Testis (tissue), 3 donors: ENCODE results near the gene ARID1B. TPM values are rescaled to one million over a fixed set of nuclear protein-coding genes. Genes with fewer than 3 reads are reported as not detected.

Experiments used
- DNase-seq: peaks from one replicate; pipeline ENCODE4 v3.0.0-alpha.2; 2019
- H3K27ac ChIP-seq, 2 donors: fragments of 200-600 bp; sonication (generic); one replicate each; pipeline ENCODE4 v1.5.1; 2019
- H3K27me3 ChIP-seq: fragments of 200-600 bp; sonication (generic); one replicate; pipeline ENCODE4 v1.5.1; 2019
- H3K36me3 ChIP-seq: fragments of 200-600 bp; sonication (generic); one replicate; pipeline ENCODE4 v1.5.1; 2017; ENCODE audit warnings: low read depth; ENCODE audit errors: missing control alignments
- H3K4me1 ChIP-seq: fragments of 200-600 bp; sonication (generic); one replicate; pipeline ENCODE4 v1.5.1; 2019
- H3K4me3 ChIP-seq, 2 donors: fragments of 200-600 bp; sonication (generic); one replicate each; pipeline ENCODE4 v1.5.1; 2017 to 2019
- H3K9me3 ChIP-seq: fragments of 200-600 bp; sonication (generic); one replicate; pipeline ENCODE4 v1.5.1; 2017
- POLR2A ChIP-seq: fragments of 450-650 bp; IDR thresholded peaks from one replicate; pipeline ENCODE4 v1.6.1; 2017; ENCODE audit warnings: antibody characterized with exemption, mild to moderate bottlenecking, moderate library complexity
- WGBS, 2 donors: methylation state at CpG; one replicate each; pipeline ENCODE4 v1.1.5; 2018; 5-methylcytosine and 5-hydroxymethylcytosine counted together
- intact Hi-C: fragments of 100-400 bp; cut with DNase I; formaldehyde crosslinking; loops from one replicate; pipeline ENCODE4 v1.15.1; 2023; ENCODE audit warnings: low total_unique reads
- polyA plus RNA-seq: library from polyadenylated mRNA; stranded (reverse); fragments of 350-450 nt; fragmentation: Illumina TruSeq; extraction: RNeasy Lipid Tissue Mini Kit (QIAGEN cat#74804); gene quantifications from one replicate; pipeline ENCODE4 v1.2.3, GENCODE V29; 2014; ENCODE audit warnings: low read depth, low replicate concordance; ENCODE audit not compliant: insufficient read depth
- total RNA-seq, 2 donors: library from RNA; depleted of rRNA; stranded (reverse); fragments of >200 nt; gene quantifications; one replicate each; pipeline ENCODE4 v1.2.3, GENCODE V29; 2016
- TF ChIP-seq, protein P1 (sequence below), 3 experiments: fragments of 450-650 bp in 2 of 3; fragments of 200-600 bp in 1 of 3; sonication (generic) in 1 of 3; IDR thresholded peaks; one replicate each; pipeline ENCODE4 v1.5.1; 2016 to 2019; ENCODE audit warnings: antibody characterized with exemption in 3 of 3, mild to moderate bottlenecking in 2 of 3, moderate library complexity in 1 of 3

The ARID1B gene
- total and polyA plus RNA-seq, 3 donors from 2014 or later = 26.2 to 126 (median 103) TPM

DNA sequence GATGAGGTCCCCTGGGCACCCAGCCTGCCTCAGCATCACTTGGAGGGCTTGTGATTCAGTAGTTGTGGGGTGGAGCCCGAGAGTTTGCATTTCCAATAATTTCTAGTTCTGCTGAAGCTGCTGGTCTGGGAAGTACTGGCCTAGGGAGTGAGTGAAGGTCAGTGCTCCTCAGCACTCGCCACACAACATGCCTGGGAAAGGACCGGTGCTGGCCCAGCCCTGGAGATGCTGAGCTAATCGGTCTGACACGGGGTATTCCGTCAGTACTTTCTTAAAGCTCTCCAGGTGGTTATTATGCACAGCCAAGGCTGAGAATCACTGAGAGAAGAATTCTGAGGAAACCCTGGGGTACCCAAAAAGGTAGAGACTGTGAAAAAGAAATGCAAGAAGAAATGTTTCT lies 317.9 kb downstream of the ARID1B start:
- WGBS, 2 donors = 60 to 61% methylated on average over 6 of the region's 6 CpGs
- Histone ChIP-seq H3K4me1 (peaks cover 4% of the 10 kb centered on the region), H3K27me3 (no peaks in the 10 kb centered on the region), H3K9me3 (no peaks in the 10 kb centered on the region), H3K36me3 (no peaks in the 10 kb centered on the region), H3K4me3 (no peak overlapping the region), H3K27ac (no peak overlapping the region)
- intact Hi-C loops = no loop called here
- TF ChIP-seq, protein P1, sequence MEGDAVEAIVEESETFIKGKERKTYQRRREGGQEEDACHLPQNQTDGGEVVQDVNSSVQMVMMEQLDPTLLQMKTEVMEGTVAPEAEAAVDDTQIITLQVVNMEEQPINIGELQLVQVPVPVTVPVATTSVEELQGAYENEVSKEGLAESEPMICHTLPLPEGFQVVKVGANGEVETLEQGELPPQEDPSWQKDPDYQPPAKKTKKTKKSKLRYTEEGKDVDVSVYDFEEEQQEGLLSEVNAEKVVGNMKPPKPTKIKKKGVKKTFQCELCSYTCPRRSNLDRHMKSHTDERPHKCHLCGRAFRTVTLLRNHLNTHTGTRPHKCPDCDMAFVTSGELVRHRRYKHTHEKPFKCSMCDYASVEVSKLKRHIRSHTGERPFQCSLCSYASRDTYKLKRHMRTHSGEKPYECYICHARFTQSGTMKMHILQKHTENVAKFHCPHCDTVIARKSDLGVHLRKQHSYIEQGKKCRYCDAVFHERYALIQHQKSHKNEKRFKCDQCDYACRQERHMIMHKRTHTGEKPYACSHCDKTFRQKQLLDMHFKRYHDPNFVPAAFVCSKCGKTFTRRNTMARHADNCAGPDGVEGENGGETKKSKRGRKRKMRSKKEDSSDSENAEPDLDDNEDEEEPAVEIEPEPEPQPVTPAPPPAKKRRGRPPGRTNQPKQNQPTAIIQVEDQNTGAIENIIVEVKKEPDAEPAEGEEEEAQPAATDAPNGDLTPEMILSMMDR (IDR thresholded peaks at IDR 0.05) = no peak
- TF ChIP-seq POLR2A = no peak
- DNase-seq = no peak

DNA sequence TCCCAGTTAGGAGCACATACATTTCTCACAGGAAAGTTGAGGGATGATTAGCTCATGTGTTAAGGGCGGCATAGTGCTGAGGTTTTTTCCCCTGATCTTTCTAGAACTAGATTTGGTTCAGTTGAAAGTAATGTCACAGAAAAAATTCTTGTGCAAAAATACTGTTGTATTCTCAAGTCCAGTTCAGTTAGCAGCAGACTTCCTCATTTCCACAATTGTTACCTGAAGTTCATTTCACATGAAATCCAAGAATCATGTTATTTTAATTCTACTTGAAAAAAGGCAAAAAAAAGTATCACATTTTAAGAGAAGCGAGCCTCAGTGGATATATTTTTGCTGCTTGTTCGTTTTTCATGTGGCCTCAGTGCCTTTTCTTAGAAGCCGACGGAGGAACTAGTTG lies 318.4 kb downstream of the ARID1B start:
- TF ChIP-seq, protein P1 (IDR thresholded peaks at IDR 0.05) = no peak
- TF ChIP-seq POLR2A = no peak
- Histone ChIP-seq H3K27ac (no peak overlapping the region), H3K27me3 (no peaks in the 10 kb centered on the region), H3K9me3 (no peaks in the 10 kb centered on the region), H3K4me1 (peaks cover 9% of the 10 kb centered on the region), H3K4me3 (no peak overlapping the region), H3K36me3 (no peaks in the 10 kb centered on the region)
- intact Hi-C loops = no loop called here
- no peak for DNase-seq
- 88 to 96% methylated on average over 5 of the region's 5 CpGs for WGBS, 2 donors

DNA sequence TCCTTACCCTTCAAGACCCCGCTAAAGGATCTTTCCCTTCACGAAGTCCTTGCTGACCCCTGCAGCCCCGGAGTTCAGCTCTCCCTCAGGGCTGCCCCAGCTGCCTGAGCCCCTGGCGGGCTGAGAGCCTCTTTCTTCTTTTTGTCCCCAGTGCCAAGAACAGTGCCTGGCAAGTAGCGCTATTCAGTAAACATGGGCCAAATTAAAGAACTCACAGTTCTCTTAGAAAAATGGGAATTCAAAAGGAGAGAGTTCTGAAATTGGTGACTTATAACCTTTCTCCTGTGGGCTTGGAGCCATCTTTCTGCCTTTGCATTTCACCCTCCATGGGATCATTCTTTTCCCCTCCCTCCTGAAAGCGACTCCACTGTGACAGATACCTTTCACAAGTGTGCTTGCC lies 318.9 kb downstream of the ARID1B start:
- no peak overlapping the region for H3K27ac ChIP-seq
- no peak for DNase-seq
- WGBS, 2 donors = 74 to 80% methylated on average over 6 of the region's 6 CpGs
- H3K9me3 ChIP-seq = no peaks in the 10 kb centered on the region
- peaks cover 9% of the 10 kb centered on the region for H3K4me1 ChIP-seq
- no peaks in the 10 kb centered on the region for H3K36me3 ChIP-seq
- H3K4me3 ChIP-seq = no peak overlapping the region
- no peak for TF ChIP-seq POLR2A
- TF ChIP-seq, protein P1 (IDR thresholded peaks at IDR 0.05) = no peak
- intact Hi-C loops = no loop called here
- H3K27me3 ChIP-seq = no peaks in the 10 kb centered on the region

DNA sequence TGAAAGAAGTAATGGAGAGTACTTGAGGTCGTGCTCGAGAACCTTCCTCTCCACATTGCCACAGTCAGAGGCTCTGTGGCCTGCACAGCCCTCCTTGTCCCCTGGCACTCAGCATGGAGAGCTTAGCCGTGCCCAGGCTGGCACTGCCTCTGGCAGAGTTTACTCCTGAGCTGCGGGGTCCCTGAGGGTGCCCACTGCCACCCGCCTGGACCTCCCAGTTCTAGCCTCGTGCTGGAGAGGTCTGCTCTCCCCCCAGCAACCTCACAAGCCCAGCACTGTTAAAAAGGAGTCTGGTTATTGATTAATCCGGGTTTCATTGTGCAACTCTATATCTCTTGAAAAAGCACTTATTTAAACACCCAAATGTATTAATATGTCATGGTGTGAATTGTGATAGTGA lies 319.3 kb downstream of the ARID1B start:
- DNase-seq = no peak
- Histone ChIP-seq H3K36me3 (no peaks in the 10 kb centered on the region), H3K4me3 (no peak overlapping the region), H3K27ac (no peak overlapping the region), H3K27me3 (no peaks in the 10 kb centered on the region), H3K4me1 (peaks cover 9% of the 10 kb centered on the region), H3K9me3 (no peaks in the 10 kb centered on the region)
- intact Hi-C loops = no loop called here
- TF ChIP-seq, protein P1 (IDR thresholded peaks at IDR 0.05) = no peak
- 81 to 90% methylated on average over 6 to 7 of the region's 7 CpGs for WGBS, 2 donors

DNA sequence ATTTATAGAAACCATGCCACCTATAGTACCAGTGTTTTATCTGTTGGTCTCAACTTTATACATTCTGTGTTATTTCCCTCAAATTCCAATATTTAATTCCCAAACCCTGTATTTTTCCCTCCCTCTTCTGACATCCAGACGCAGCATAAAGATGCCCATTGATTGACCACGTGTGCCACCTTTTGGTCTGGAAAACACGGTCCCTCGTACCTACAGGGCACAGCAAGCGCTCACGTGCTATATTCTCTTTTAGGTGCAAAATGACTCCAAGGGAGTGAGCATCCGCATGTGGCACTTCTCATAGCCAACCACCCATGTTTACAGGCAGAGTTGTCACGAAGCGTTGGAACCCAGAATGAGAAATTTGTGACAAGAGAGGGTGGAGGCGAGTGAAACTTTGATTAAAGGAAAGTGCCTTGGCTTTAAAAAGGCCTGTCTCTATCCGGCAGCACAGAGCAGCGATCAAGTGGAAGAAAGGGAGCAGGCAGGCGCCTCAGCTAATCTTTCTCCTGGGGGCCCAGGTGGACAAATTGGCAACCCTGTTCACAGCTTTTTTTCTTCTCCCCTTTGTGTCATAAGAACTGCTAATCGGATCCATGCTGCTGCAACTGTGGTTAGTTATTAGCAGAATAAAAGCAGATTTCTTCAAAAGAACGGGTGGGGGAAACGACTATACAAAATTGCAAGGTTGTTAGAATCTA lies 320.2 kb downstream of the ARID1B start:
- no peak overlapping the region for H3K27ac ChIP-seq
- no peaks in the 10 kb centered on the region for H3K27me3 ChIP-seq
- DNase-seq = no peak
- TF ChIP-seq, protein P1 (IDR thresholded peaks at IDR 0.05) = no peak
- no peak for TF ChIP-seq POLR2A
- no peaks in the 10 kb centered on the region for H3K9me3 ChIP-seq
- WGBS, 2 donors = 90 to 94% methylated on average over 16 of the region's 16 CpGs
- intact Hi-C loops = no loop called here
- peaks cover 6% of the 10 kb centered on the region for H3K4me1 ChIP-seq
- H3K4me3 ChIP-seq = no peak overlapping the region
- H3K36me3 ChIP-seq = no peaks in the 10 kb centered on the region
